Measurements from ENCODE around the gene IARS1.

Gene IARS1

DNA sequence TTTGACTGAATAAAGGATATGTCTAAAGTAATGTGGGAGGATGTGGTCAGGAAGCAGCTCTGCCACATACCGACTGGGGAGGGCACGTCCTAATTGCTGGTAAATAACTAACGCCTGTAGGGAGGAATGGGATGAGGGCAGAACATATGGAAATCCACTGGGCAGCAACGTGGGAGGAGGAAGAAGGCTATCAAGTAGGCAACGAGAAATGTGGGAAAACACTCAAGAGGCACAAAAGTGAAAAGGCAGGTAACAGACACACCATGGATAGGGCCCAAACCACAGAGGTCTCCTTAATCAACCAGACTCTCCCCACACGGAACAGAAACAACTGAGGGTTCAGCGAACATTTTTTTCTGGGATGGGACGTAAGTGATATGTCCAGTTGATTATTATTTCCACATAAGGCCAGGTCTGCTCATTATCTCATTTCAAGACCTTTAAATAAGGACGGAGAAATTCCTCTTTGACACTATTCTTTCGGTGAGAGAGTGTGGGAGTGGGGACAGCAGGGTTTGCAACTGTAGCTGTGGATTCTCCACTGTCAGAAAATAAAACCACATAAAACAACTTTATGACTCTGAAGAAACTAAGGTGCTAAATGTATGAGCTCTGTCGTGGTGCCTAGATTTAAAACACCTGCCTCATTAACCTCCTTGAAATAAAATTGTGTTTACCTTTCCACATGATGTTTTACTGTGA lies 17.0 kb downstream of the IARS1 start:
- no peak overlapping the region for H2AFZ ChIP-seq (ENCODE audit: low read length, unreplicated experiment)
- H3K4me1 ChIP-seq (ENCODE audit: control insufficient read depth, insufficient read depth, low read length, unreplicated experiment) = peaks cover 5% of the 10 kb centered on the region
- peaks cover 71% of the 10 kb centered on the region for H3K36me3 ChIP-seq (ENCODE audit: insufficient read depth, low read length)
- H3K79me2 ChIP-seq (ENCODE audit: control insufficient read depth, insufficient read depth, low read length, unreplicated experiment) = peaks cover 6% of the 10 kb centered on the region
- H3K27me3 ChIP-seq (ENCODE audit: insufficient read depth, low read length) = no peaks in the 10 kb centered on the region
- no peak overlapping the region for H3K27ac ChIP-seq (ENCODE audit: low read depth, low read length)
- H3K4me3 ChIP-seq (ENCODE audit: low read depth, low read length) = no peak overlapping the region

DNA sequence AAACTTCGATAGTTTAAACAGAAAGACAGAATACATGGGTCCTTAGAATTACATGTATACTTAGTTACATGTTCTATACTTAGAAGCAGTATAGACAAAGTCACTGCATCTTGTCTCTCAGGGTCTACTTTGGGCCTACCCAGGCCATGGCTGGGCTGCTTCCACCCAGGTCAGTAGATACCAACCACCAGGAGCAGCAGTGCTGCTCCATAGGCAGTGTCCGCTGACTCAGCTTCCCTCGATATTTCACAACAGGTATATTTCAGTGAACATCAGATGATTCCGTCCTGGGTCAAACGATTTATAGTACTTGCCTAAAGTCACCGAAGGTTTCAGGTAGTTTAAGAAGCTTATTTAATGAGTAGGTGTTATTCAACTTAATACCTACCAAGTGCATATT lies 18.0 kb downstream of the IARS1 start:
- H3K4me3 ChIP-seq (ENCODE audit: low read depth, low read length) = no peak overlapping the region
- peaks cover 3% of the 10 kb centered on the region for H3K79me2 ChIP-seq (ENCODE audit: control insufficient read depth, insufficient read depth, low read length, unreplicated experiment)
- H3K27ac ChIP-seq (ENCODE audit: low read depth, low read length) = no peak overlapping the region
- no peaks in the 10 kb centered on the region for H3K27me3 ChIP-seq (ENCODE audit: insufficient read depth, low read length)
- no peak overlapping the region for H2AFZ ChIP-seq (ENCODE audit: low read length, unreplicated experiment)
- H3K36me3 ChIP-seq (ENCODE audit: insufficient read depth, low read length) = peaks cover 76% of the 10 kb centered on the region
- H3K4me1 ChIP-seq (ENCODE audit: control insufficient read depth, insufficient read depth, low read length, unreplicated experiment) = peaks cover 5% of the 10 kb centered on the region

DNA sequence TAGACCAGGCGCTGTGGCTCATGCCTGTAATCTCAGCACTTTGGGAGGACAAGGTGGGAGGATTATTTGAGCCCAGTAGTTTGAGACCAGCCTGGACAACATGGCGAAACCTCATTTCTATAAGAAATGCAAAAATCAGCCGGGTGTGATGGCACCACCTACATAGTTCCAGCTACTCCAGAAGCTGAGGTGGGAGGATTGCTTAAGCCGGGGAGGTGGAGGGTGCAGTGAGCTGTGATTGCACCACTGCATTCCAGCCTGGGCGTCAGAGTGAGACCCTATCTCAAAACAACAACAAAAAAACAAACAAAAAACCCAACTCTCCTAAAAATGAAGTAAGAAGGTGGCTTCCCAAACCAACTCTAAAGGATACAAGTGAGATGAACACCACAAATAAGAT lies 23.0 kb downstream of the IARS1 start:
- peaks cover 76% of the 10 kb centered on the region for H3K36me3 ChIP-seq (ENCODE audit: insufficient read depth, low read length)
- H2AFZ ChIP-seq (ENCODE audit: low read length, unreplicated experiment) = no peak overlapping the region
- H3K79me2 ChIP-seq (ENCODE audit: control insufficient read depth, insufficient read depth, low read length, unreplicated experiment) = peaks cover 3% of the 10 kb centered on the region
- H3K4me1 ChIP-seq (ENCODE audit: control insufficient read depth, insufficient read depth, low read length, unreplicated experiment) = peaks cover 12% of the 10 kb centered on the region
- no peak overlapping the region for H3K27ac ChIP-seq (ENCODE audit: low read depth, low read length)
- no peaks in the 10 kb centered on the region for H3K27me3 ChIP-seq (ENCODE audit: insufficient read depth, low read length)
- no peak overlapping the region for H3K4me3 ChIP-seq (ENCODE audit: low read depth, low read length)

DNA sequence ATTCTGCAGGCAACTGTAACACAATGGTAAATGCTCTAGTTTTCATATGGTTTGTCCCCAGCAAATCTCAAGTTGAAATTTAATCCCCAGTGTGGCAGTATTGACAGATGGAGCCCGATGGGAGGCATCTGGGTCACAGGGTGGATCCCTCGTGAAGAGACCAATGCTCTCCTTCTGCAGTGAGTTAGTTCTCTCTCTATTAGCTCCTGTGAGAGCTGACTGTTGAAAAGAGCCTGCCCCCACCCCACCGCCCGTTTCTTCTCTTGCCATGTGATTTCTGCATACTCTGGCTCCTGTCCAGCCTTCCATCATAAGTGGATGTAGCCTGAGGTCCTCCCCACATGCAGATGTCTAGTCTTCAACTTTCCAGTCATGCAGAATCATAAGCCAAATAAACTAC lies 27.0 kb downstream of the IARS1 start:
- Histone ChIP-seq H3K27ac (ENCODE audit: low read depth, low read length) (no peak overlapping the region), H3K79me2 (ENCODE audit: control insufficient read depth, insufficient read depth, low read length, unreplicated experiment) (no peaks in the 10 kb centered on the region)

DNA sequence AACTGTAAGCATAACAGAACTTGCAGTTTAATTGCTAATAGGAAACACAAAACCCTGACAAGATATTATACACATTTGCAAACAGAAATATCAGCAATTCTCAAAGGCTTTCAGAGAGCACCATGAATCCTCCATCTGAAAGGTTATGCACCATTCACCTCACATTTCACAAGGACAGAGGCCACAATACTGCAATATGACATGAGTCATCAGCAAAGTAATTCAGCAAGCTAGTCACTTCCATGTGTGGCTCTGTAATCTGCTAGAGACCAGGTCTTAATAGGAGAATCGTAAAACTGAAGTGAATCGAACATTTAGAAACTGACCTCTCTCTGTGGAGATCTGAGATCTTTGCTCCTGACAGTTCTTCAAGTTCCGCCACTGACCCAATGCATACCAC lies 28.3 kb downstream of the IARS1 start:
- Histone ChIP-seq H3K4me3 (ENCODE audit: low read depth, low read length) (no peak overlapping the region), H3K27me3 (ENCODE audit: insufficient read depth, low read length) (no peaks in the 10 kb centered on the region), H3K79me2 (ENCODE audit: control insufficient read depth, insufficient read depth, low read length, unreplicated experiment) (no peaks in the 10 kb centered on the region), H2AFZ (ENCODE audit: low read length, unreplicated experiment) (no peak overlapping the region), H3K4me1 (ENCODE audit: control insufficient read depth, insufficient read depth, low read length, unreplicated experiment) (peaks cover 20% of the 10 kb centered on the region), H3K27ac (ENCODE audit: low read depth, low read length) (no peak overlapping the region), H3K36me3 (ENCODE audit: insufficient read depth, low read length) (peaks cover 68% of the 10 kb centered on the region)

More for the DNA sequence above, 27.0 kb downstream of the IARS1 start:
- no peak overlapping the region for H3K4me3 ChIP-seq (ENCODE audit: low read depth, low read length)
- H3K4me1 ChIP-seq (ENCODE audit: control insufficient read depth, insufficient read depth, low read length, unreplicated experiment) = peaks cover 20% of the 10 kb centered on the region
- peaks cover 72% of the 10 kb centered on the region for H3K36me3 ChIP-seq (ENCODE audit: insufficient read depth, low read length)
- H3K27me3 ChIP-seq (ENCODE audit: insufficient read depth, low read length) = no peaks in the 10 kb centered on the region
- no peak overlapping the region for H2AFZ ChIP-seq (ENCODE audit: low read length, unreplicated experiment)

DNA sequence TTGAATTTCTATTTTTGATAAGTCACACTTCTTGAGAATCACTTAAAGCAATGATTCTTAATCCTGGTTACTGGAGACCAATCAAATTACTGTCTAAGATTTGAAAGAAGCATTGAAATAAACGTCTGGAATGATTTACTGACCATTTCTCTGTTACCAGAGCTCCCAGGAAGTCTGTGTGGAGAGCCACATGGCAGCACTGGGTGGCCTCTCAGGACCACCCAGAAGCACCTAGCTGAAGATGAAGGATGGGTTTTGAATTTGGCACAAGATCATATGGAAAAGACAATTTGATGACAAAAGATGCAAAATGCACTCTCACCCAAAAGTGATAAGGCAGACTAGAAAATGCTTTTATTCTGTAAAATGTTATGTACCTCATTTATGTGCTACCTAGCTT lies 30.4 kb downstream of the IARS1 start:
- H3K4me3 ChIP-seq (ENCODE audit: low read depth, low read length) = no peak overlapping the region
- no peaks in the 10 kb centered on the region for H3K27me3 ChIP-seq (ENCODE audit: insufficient read depth, low read length)
- peaks cover 63% of the 10 kb centered on the region for H3K36me3 ChIP-seq (ENCODE audit: insufficient read depth, low read length)
- H3K4me1 ChIP-seq (ENCODE audit: control insufficient read depth, insufficient read depth, low read length, unreplicated experiment) = peaks cover 20% of the 10 kb centered on the region
- H2AFZ ChIP-seq (ENCODE audit: low read length, unreplicated experiment) = no peak overlapping the region
- H3K79me2 ChIP-seq (ENCODE audit: control insufficient read depth, insufficient read depth, low read length, unreplicated experiment) = no peaks in the 10 kb centered on the region
- no peak overlapping the region for H3K27ac ChIP-seq (ENCODE audit: low read depth, low read length)

DNA sequence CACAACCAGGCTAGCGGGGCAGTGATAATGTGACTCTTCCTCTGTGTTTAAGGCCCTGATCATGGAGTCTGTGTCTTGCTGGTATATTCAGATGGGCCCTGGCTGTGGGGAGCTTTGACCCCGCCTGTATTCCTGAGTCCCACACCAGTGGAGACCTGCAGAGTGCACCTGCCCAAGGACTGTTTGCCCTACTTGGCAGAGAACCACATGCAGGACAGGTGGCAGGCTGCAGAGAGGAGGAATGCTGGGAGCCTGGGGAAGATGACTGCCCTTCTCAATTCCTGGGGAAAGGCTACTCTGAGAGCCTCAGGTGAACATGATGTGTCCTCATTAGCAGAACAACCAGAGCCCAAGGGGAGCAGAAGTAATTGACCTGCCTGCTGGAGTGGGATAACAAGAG lies 36.2 kb downstream of the IARS1 start:
- Histone ChIP-seq H3K27ac (ENCODE audit: low read depth, low read length) (no peak overlapping the region), H3K4me1 (ENCODE audit: control insufficient read depth, insufficient read depth, low read length, unreplicated experiment) (no peaks in the 10 kb centered on the region), H3K79me2 (ENCODE audit: control insufficient read depth, insufficient read depth, low read length, unreplicated experiment) (no peaks in the 10 kb centered on the region), H3K36me3 (ENCODE audit: insufficient read depth, low read length) (peaks cover 60% of the 10 kb centered on the region), H3K27me3 (ENCODE audit: insufficient read depth, low read length) (no peaks in the 10 kb centered on the region), H3K4me3 (ENCODE audit: low read depth, low read length) (no peak overlapping the region), H2AFZ (ENCODE audit: low read length, unreplicated experiment) (no peak overlapping the region)

DNA sequence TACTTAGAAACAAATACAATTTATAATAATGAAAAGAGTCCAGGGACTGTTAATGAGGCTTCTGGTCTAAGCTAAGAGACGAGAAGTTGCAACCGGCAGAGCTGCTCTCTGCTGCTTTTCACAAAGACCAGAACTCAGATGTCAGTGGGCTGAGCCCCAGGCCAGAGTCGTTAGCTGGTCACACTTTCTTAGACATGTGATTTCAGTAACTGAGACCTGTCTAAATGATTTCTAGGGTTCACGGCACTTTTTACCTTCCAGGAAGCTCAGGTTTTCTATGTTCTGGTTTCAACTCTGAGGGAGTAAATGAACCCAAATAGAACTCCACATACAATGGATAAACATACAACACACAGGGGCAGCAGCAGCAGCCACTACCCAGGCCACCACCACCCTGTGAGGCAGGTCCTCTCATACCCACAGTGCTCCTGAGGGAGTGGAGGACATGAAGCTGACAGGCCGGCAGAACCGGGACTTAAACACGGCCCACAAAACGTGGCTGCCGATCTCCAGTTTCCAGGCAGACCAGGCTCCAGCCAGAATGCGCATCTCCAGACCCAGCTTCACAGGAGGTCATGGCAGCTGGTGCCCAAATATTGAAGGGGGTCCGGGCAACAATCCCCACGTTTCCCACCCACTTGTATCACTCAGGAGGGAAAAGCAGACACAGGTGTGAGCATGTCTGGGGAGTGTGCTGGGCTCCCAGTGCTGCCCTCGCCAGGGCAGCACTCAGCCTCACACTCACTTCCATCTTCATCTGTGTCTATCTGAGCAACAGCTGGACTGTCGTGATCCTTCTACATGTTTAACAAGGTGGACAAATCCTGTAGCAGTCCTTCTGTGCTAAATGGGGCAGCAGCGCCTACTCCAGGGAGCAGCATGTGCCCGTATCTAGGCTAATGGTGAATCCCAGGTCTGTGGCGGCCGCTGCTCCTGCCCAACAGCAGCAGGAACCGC lies 38.8 kb downstream of the IARS1 start:
- Histone ChIP-seq H3K4me3 (ENCODE audit: low read depth, low read length) (no peak overlapping the region), H3K27me3 (ENCODE audit: insufficient read depth, low read length) (no peaks in the 10 kb centered on the region), H3K27ac (ENCODE audit: low read depth, low read length) (no peak overlapping the region), H3K79me2 (ENCODE audit: control insufficient read depth, insufficient read depth, low read length, unreplicated experiment) (no peaks in the 10 kb centered on the region), H2AFZ (ENCODE audit: low read length, unreplicated experiment) (no peak overlapping the region), H3K36me3 (ENCODE audit: insufficient read depth, low read length) (peaks cover 67% of the 10 kb centered on the region), H3K4me1 (ENCODE audit: control insufficient read depth, insufficient read depth, low read length, unreplicated experiment) (no peaks in the 10 kb centered on the region)

DNA sequence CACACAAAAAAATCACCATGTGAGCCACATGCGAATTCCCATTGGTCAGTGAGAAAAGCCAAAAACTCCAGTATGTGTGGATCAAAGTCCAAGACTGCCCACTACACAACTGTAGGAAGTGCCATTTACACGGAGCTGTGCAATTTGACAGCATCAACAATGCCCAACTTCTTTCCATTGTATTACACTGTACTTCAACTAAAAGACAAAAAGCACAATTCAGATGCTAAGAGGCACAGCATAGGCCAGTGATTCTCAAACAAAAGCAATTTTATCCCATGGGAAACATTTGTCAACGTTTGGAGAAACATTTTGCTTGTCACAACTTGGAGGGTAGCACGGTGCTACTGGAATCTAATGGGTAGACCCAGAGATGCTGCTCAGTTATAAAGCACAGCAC lies 39.8 kb downstream of the IARS1 start:
- no peaks in the 10 kb centered on the region for H3K79me2 ChIP-seq (ENCODE audit: control insufficient read depth, insufficient read depth, low read length, unreplicated experiment)
- no peaks in the 10 kb centered on the region for H3K27me3 ChIP-seq (ENCODE audit: insufficient read depth, low read length)
- H3K4me3 ChIP-seq (ENCODE audit: low read depth, low read length) = no peak overlapping the region
- no peak overlapping the region for H3K27ac ChIP-seq (ENCODE audit: low read depth, low read length)
- H3K36me3 ChIP-seq (ENCODE audit: insufficient read depth, low read length) = peaks cover 64% of the 10 kb centered on the region
- H3K4me1 ChIP-seq (ENCODE audit: control insufficient read depth, insufficient read depth, low read length, unreplicated experiment) = no peaks in the 10 kb centered on the region
- no peak overlapping the region for H2AFZ ChIP-seq (ENCODE audit: low read length, unreplicated experiment)

DNA sequence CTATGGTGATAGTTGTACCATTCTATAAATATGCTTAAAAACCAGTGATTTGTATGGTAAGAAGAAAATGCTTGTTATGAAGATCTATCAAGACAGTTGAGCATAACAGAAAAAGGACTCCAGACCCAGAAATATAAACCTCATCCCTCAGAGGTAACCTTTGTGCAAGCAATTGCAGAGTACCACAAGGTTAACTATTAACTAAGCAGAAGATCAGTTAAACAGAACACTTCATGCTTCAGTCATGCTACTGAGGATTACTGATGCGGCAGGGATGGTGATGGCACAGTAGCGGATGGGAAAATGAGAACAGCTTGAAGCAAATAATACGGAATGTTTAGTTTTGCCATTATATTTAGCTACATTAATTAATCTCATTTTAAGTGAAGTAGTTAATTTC lies 45.5 kb downstream of the IARS1 start:
- Histone ChIP-seq H3K36me3 (ENCODE audit: insufficient read depth, low read length) (peaks cover 58% of the 10 kb centered on the region), H3K79me2 (ENCODE audit: control insufficient read depth, insufficient read depth, low read length, unreplicated experiment) (no peaks in the 10 kb centered on the region)

DNA sequence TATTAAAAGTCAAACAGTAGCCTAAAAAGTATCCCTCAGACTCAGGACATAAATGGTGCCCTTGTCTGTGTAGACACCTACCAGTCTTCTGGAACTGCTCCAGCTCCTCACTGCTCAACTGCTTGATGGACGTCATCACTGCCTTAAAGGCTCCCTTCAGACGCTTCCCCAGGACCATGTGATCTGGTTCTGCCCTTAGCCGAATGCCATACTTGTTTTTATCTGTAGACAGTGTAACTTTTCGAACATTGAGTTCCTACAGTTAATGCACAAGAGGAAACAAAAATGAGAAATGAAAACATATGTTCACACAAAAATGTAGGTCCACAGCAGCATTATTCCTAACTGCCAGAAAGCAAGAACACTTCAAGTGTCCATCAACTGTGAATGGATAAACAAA lies 46.2 kb downstream of the IARS1 start:
- Histone ChIP-seq H3K27ac (ENCODE audit: low read depth, low read length) (peak overlapping the region; percentile 95), H3K4me3 (ENCODE audit: low read depth, low read length) (no peak overlapping the region), H3K79me2 (ENCODE audit: control insufficient read depth, insufficient read depth, low read length, unreplicated experiment) (no peaks in the 10 kb centered on the region), H3K4me1 (ENCODE audit: control insufficient read depth, insufficient read depth, low read length, unreplicated experiment) (peaks cover 56% of the 10 kb centered on the region), H3K36me3 (ENCODE audit: insufficient read depth, low read length) (peaks cover 60% of the 10 kb centered on the region), H2AFZ (ENCODE audit: low read length, unreplicated experiment) (no peak overlapping the region), H3K27me3 (ENCODE audit: insufficient read depth, low read length) (no peaks in the 10 kb centered on the region)

More for the DNA sequence above, 45.5 kb downstream of the IARS1 start:
- H3K27me3 ChIP-seq (ENCODE audit: insufficient read depth, low read length) = no peaks in the 10 kb centered on the region
- no peak overlapping the region for H3K4me3 ChIP-seq (ENCODE audit: low read depth, low read length)
- no peak overlapping the region for H2AFZ ChIP-seq (ENCODE audit: low read length, unreplicated experiment)
- H3K27ac ChIP-seq (ENCODE audit: low read depth, low read length) = peak overlapping the region; percentile 95
- H3K4me1 ChIP-seq (ENCODE audit: control insufficient read depth, insufficient read depth, low read length, unreplicated experiment) = peaks cover 50% of the 10 kb centered on the region
